ENCODE results near the gene COG7. TPM values are rescaled to one million over a fixed set of nuclear protein-coding genes. Genes with fewer than 3 reads are reported as not detected.

Gene COG7
- total RNA-seq, 1 experiment from 2014 or later = 22.1 TPM

- Histone ChIP-seq H2AFZ (ENCODE audit: low read depth, low read length, poor library complexity, severe bottlenecking) (no peak overlapping the region), H3K4me2 (ENCODE audit: low read length) (no peak overlapping the region), H3K9me2 (ENCODE audit: insufficient read depth) (no peaks in the 10 kb centered on the region), H3K27ac (ENCODE audit: low read depth, low read length) (no peak overlapping the region), H3K9me3 (ENCODE audit: control insufficient read depth in 1 of 2, insufficient read depth in 1 of 2, low read depth in 1 of 2, low read length in 2 of 2) (no peaks in the 10 kb centered on the region), H3K4me1 (ENCODE audit: control insufficient read depth in 1 of 2, insufficient read depth in 2 of 2, low read length in 2 of 2) (no peaks in the 10 kb centered on the region), H3K79me2 (ENCODE audit: insufficient read depth, low read length) (no peaks in the 10 kb centered on the region), H3K27me3 (ENCODE audit: insufficient read depth, low read length) (no peaks in the 10 kb centered on the region), H3K4me3 (replicated peaks in 1 of 2; ENCODE audit: low read depth in 1 of 2, low read length in 2 of 2) (no peak overlapping the region), H4K20me1 (ENCODE audit: insufficient read depth) (no peaks in the 10 kb centered on the region), H3K36me3 (ENCODE audit: control insufficient read depth in 1 of 2, insufficient read depth in 2 of 2, low read length in 2 of 2) (peaks cover 7 to 18% of the 10 kb centered on the region in 2 experiments), H3K9ac (ENCODE audit: low read length) (no peak overlapping the region)
- DNase-seq (ENCODE audit: low read depth, low spot score) (no peak), ATAC-seq (no peak)
- TF ChIP-seq, protein P1, sequence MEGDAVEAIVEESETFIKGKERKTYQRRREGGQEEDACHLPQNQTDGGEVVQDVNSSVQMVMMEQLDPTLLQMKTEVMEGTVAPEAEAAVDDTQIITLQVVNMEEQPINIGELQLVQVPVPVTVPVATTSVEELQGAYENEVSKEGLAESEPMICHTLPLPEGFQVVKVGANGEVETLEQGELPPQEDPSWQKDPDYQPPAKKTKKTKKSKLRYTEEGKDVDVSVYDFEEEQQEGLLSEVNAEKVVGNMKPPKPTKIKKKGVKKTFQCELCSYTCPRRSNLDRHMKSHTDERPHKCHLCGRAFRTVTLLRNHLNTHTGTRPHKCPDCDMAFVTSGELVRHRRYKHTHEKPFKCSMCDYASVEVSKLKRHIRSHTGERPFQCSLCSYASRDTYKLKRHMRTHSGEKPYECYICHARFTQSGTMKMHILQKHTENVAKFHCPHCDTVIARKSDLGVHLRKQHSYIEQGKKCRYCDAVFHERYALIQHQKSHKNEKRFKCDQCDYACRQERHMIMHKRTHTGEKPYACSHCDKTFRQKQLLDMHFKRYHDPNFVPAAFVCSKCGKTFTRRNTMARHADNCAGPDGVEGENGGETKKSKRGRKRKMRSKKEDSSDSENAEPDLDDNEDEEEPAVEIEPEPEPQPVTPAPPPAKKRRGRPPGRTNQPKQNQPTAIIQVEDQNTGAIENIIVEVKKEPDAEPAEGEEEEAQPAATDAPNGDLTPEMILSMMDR (IDR thresholded peaks at IDR 0.05 in 2 of 3, conservative IDR thresholded peaks at IDR 0.05 in 1 of 3; ENCODE audit: borderline replicate concordance in 1 of 3, insufficient read depth in 1 of 3, low read depth in 2 of 3, low read length in 2 of 3) = no peak
- TF ChIP-seq EZH2 (IDR thresholded peaks at IDR 0.05) (no peak), EZH2phosphoT487 (IDR thresholded peaks at IDR 0.05; ENCODE audit: borderline replicate concordance) (no peak), EGR1 (IDR thresholded peaks at IDR 0.05; ENCODE audit: low read depth) (no peak), SIN3A (IDR thresholded peaks at IDR 0.05; ENCODE audit: low read depth) (no peak), SP1 (IDR thresholded peaks at IDR 0.05; ENCODE audit: low read depth) (no peak)
- TF ChIP-seq, protein P2, sequence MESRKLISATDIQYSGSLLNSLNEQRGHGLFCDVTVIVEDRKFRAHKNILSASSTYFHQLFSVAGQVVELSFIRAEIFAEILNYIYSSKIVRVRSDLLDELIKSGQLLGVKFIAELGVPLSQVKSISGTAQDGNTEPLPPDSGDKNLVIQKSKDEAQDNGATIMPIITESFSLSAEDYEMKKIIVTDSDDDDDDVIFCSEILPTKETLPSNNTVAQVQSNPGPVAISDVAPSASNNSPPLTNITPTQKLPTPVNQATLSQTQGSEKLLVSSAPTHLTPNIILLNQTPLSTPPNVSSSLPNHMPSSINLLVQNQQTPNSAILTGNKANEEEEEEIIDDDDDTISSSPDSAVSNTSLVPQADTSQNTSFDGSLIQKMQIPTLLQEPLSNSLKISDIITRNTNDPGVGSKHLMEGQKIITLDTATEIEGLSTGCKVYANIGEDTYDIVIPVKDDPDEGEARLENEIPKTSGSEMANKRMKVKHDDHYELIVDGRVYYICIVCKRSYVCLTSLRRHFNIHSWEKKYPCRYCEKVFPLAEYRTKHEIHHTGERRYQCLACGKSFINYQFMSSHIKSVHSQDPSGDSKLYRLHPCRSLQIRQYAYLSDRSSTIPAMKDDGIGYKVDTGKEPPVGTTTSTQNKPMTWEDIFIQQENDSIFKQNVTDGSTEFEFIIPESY (IDR thresholded peaks at IDR 0.05; ENCODE audit: extremely low read depth, insufficient replicate concordance, low read length) = no peak
- CTCF ChIA-PET = no interaction called here
- BruUV-seq (replicated peaks) = no TSS peak
- intact Hi-C loops (cut with micrococcal nuclease) = no loop called here
- RAD21 ChIA-PET (ENCODE audit: low non-redundant PET in 1 of 2, low total read pairs in 2 of 2, uncharacterized antibody in 2 of 2, unreplicated experiment in 2 of 2) = no interaction called here
- POLR2A ChIA-PET = no interaction called here
Measured at GRCh38 chr16:23408823-23409298, 44.1 kb downstream of the COG7 start.

Data from HCT116 (cell line).